ENCODE measurements around the gene MAPK8IP2.
A peak's percentile ranks its signal among the peaks of the same experiment; 100 is the strongest.

Gene MAPK8IP2

GRCh38 chr22:50600538-50600937 lies at the start of gene MAPK8IP2:
TSS of gene MAPK8IP2 (plus strand) at chr22:50600793. CDS start at chr22:50600819, 26 bp downstream.
- H3K4me3 ChIP-seq: peak within 1 kb of the TSS; percentile 44
- DNase-seq (ENCODE audit: low spot score in 2 of 2): peak; percentile 42 to 78

GRCh38 chr22:50551160-50551752 lies 49.3 kb upstream of the MAPK8IP2 start:
- H3K9me3 ChIP-seq: no peaks in the 10 kb centered on the region; the same call in 1 of the 2 replicates
- no peak overlapping the region for H3K4me3 ChIP-seq
- DNase-seq (ENCODE audit: low spot score in 2 of 2): no peak
- in situ Hi-C loops (cut with MboI; ENCODE audit: low sequenced_read_pairs): no loop called here
- no peaks in the 10 kb centered on the region for H3K36me3 ChIP-seq (replicated peaks)
- H3K4me1 ChIP-seq: peaks cover 8% of the 10 kb centered on the region
- no peaks in the 10 kb centered on the region for H3K27me3 ChIP-seq (ENCODE audit: low read depth)

More at GRCh38 chr22:50600538-50600937, at the start of gene MAPK8IP2:
- Histone ChIP-seq H3K36me3 (replicated peaks) (no peaks in the 10 kb centered on the region), H3K27me3 (ENCODE audit: low read depth) (no peaks in the 10 kb centered on the region), H3K4me1 (peaks cover 8% of the 10 kb centered on the region), H3K9me3 (no peaks in the 10 kb centered on the region)
- in situ Hi-C loops (cut with MboI; ENCODE audit: low sequenced_read_pairs): no loop called here

GRCh38 chr22:50553310-50553709 lies 47.3 kb upstream of the MAPK8IP2 start:
- H3K36me3 ChIP-seq (replicated peaks): no peaks in the 10 kb centered on the region
- in situ Hi-C loops (cut with MboI; ENCODE audit: low sequenced_read_pairs): no loop called here
- H3K4me3 ChIP-seq: no peak overlapping the region
- H3K9me3 ChIP-seq: no peaks in the 10 kb centered on the region; the same call in 1 of the 2 replicates
- DNase-seq (ENCODE audit: low spot score in 2 of 2): no peak
- no peaks in the 10 kb centered on the region for H3K27me3 ChIP-seq (ENCODE audit: low read depth)
- H3K4me1 ChIP-seq: peaks cover 9% of the 10 kb centered on the region

GRCh38 chr22:50556703-50557102 lies 43.9 kb upstream of the MAPK8IP2 start:
- H3K4me1 ChIP-seq: peaks cover 9% of the 10 kb centered on the region
- in situ Hi-C loops (cut with MboI; ENCODE audit: low sequenced_read_pairs): no loop called here
- H3K9me3 ChIP-seq: no peaks in the 10 kb centered on the region
- no peaks in the 10 kb centered on the region for H3K36me3 ChIP-seq (replicated peaks)
- H3K4me3 ChIP-seq: no peak overlapping the region
- no peak for DNase-seq (ENCODE audit: low spot score in 2 of 2)
- H3K27me3 ChIP-seq (ENCODE audit: low read depth): no peaks in the 10 kb centered on the region

GRCh38 chr22:50560034-50560433 lies 40.6 kb upstream of the MAPK8IP2 start:
- no peak overlapping the region for H3K4me3 ChIP-seq
- no peaks in the 10 kb centered on the region for H3K27me3 ChIP-seq (ENCODE audit: low read depth)
- peaks cover 15% of the 10 kb centered on the region for H3K4me1 ChIP-seq
- in situ Hi-C loops (cut with MboI; ENCODE audit: low sequenced_read_pairs): no loop called here
- no peaks in the 10 kb centered on the region for H3K9me3 ChIP-seq
- no peaks in the 10 kb centered on the region for H3K36me3 ChIP-seq (replicated peaks)
- no peak for DNase-seq (ENCODE audit: low spot score in 2 of 2)

GRCh38 chr22:50561401-50562358 lies 38.9 kb upstream of the MAPK8IP2 start:
- H3K27me3 ChIP-seq (ENCODE audit: low read depth): no peaks in the 10 kb centered on the region
- in situ Hi-C loops (cut with MboI; ENCODE audit: low sequenced_read_pairs): no loop called here
- H3K36me3 ChIP-seq (replicated peaks): no peaks in the 10 kb centered on the region
- DNase-seq (ENCODE audit: low spot score in 2 of 2): no peak
- H3K4me1 ChIP-seq: 0 out of 2 replicates have a peak, but pooled peaks cover 6% of the 10 kb centered on the region
- H3K4me3 ChIP-seq: no peak overlapping the region
- H3K9me3 ChIP-seq: no peaks in the 10 kb centered on the region

GRCh38 chr22:50562523-50563412 lies 37.8 kb upstream of the MAPK8IP2 start, which contains the start of gene SYCE3:
TSS of gene SYCE3 (minus strand) at chr22:50562919. CDS start at chr22:50556405, 6,514 bp downstream.
- 0 out of 2 replicates have a peak, but pooled peaks cover 6% of the 10 kb centered on the region for H3K4me1 ChIP-seq
- DNase-seq (ENCODE audit: low spot score in 2 of 2): peak; percentile 91 to 99
- peak within 1 kb of the TSS; percentile 57 for H3K4me3 ChIP-seq
- no peaks in the 10 kb centered on the region for H3K9me3 ChIP-seq
- in situ Hi-C loops (cut with MboI; ENCODE audit: low sequenced_read_pairs): no loop called here
- no peaks in the 10 kb centered on the region for H3K36me3 ChIP-seq (replicated peaks)
- no peaks in the 10 kb centered on the region for H3K27me3 ChIP-seq (ENCODE audit: low read depth)

GRCh38 chr22:50563413-50564160 lies 37.0 kb upstream of the MAPK8IP2 start:
- no peaks in the 10 kb centered on the region for H3K9me3 ChIP-seq
- 0 out of 2 replicates have a peak, but pooled peaks cover 6% of the 10 kb centered on the region for H3K4me1 ChIP-seq
- no peaks in the 10 kb centered on the region for H3K27me3 ChIP-seq (ENCODE audit: low read depth)
- DNase-seq (ENCODE audit: low spot score in 2 of 2): no peak
- H3K36me3 ChIP-seq (replicated peaks): peaks cover 2% of the 10 kb centered on the region; the same call in 1 of the 2 replicates
- in situ Hi-C loops (cut with MboI; ENCODE audit: low sequenced_read_pairs): no loop called here
- peak overlapping the region; percentile 57 for H3K4me3 ChIP-seq

GRCh38 chr22:50564289-50564688 lies 36.3 kb upstream of the MAPK8IP2 start:
- in situ Hi-C loops (cut with MboI; ENCODE audit: low sequenced_read_pairs): no loop called here
- DNase-seq (ENCODE audit: low spot score in 2 of 2): no peak
- no peaks in the 10 kb centered on the region for H3K9me3 ChIP-seq

GRCh38 chr22:50567721-50568252 lies 32.8 kb upstream of the MAPK8IP2 start:
- in situ Hi-C loops (cut with MboI; ENCODE audit: low sequenced_read_pairs): no loop called here
- Histone ChIP-seq H3K27me3 (ENCODE audit: low read depth) (no peaks in the 10 kb centered on the region), H3K36me3 (replicated peaks) (peaks cover 44% of the 10 kb centered on the region), H3K4me3 (no peak overlapping the region), H3K9me3 (no peaks in the 10 kb centered on the region), H3K4me1 (0 out of 2 replicates have a peak, but pooled peaks cover 6% of the 10 kb centered on the region)
- no peak for DNase-seq (ENCODE audit: low spot score in 2 of 2)

More at GRCh38 chr22:50564289-50564688, 36.3 kb upstream of the MAPK8IP2 start:
- no peak overlapping the region for H3K4me3 ChIP-seq
- H3K4me1 ChIP-seq: 0 out of 2 replicates have a peak, but pooled peaks cover 6% of the 10 kb centered on the region
- no peaks in the 10 kb centered on the region for H3K27me3 ChIP-seq (ENCODE audit: low read depth)
- H3K36me3 ChIP-seq (replicated peaks): peaks cover 9% of the 10 kb centered on the region

- in situ Hi-C loops (cut with MboI; ENCODE audit: low sequenced_read_pairs): no loop called here
- no peaks in the 10 kb centered on the region for H3K4me1 ChIP-seq
- H3K4me3 ChIP-seq: no peak overlapping the region
- H3K36me3 ChIP-seq (replicated peaks): peaks cover 53% of the 10 kb centered on the region
- no peak for DNase-seq (ENCODE audit: low spot score in 2 of 2)
- H3K9me3 ChIP-seq: no peaks in the 10 kb centered on the region
- no peaks in the 10 kb centered on the region for H3K27me3 ChIP-seq (ENCODE audit: low read depth)
These were observed 32.0 kb upstream of the MAPK8IP2 start for GRCh38 chr22:50568626-50569025.

GRCh38 chr22:50569041-50569459 lies 31.5 kb upstream of the MAPK8IP2 start:
- Histone ChIP-seq H3K4me3 (no peak overlapping the region), H3K27me3 (ENCODE audit: low read depth) (no peaks in the 10 kb centered on the region), H3K36me3 (replicated peaks) (peaks cover 57% of the 10 kb centered on the region), H3K9me3 (no peaks in the 10 kb centered on the region), H3K4me1 (no peaks in the 10 kb centered on the region)
- in situ Hi-C loops (cut with MboI; ENCODE audit: low sequenced_read_pairs): no loop called here
- DNase-seq (ENCODE audit: low spot score in 2 of 2): no peak

All from HAP-1 (cell line).